Erythroblast (primary cell): Measurements from ENCODE around the gene FAM174C.

Source experiments
- DNase-seq, 2 experiments: peaks; one replicate each; lab custom pipeline; 2025; lab: John Stamatoyannopoulos, UW
- GATA1 ChIP-seq: IDR thresholded peaks from 2 replicates; pipeline ENCODE4 v1.6.1; 2011; ENCODE audit warnings: low read depth, mild to moderate bottlenecking, control low read depth, low read length, moderate library complexity
- POLR2A ChIP-seq: IDR thresholded peaks from 2 replicates; pipeline ENCODE4 v1.6.1; 2011; ENCODE audit warnings: mild to moderate bottlenecking, low read length

FAM174C gene

DNA sequence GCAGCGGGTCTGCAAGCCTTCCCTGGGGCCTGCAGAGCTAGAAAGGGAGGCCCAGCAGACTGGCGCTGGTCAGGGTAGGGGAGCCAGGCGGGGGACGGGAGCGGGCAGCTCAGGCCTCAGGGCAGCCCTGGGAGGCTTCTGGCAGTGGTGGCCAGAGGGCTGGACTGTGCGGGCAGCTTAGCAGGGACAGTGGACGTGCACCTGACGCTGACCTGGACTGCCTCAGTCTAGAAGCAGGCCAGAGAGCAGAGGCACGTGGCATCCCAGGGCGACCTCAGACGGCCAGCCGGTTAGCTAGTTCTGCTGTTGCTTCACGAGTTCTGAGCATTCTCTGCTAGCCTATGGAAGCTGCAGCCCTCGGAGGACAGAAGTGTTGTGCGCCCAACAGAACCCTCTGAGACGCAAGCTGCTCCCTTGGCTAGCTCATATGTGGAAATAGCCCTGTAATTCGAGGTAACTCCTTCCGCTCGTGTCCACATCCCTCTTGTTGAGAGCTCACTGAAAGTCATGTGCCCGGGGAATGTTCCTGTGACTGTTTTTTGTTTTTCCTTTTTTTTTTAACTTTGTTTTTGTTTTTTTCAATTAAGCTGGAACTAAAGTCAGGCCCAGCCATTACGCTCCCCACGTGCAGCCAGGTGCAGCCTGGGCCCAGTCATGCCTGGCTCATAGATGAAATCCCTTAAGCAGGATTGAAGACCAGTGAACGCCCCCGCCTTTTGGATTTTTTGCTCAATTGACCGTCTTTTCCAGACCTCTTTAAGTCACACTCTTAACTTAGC, 1.9 kb upstream of the FAM174C start:
- no peak for DNase-seq
- TF ChIP-seq POLR2A (no peak), GATA1 (no peak)

DNA sequence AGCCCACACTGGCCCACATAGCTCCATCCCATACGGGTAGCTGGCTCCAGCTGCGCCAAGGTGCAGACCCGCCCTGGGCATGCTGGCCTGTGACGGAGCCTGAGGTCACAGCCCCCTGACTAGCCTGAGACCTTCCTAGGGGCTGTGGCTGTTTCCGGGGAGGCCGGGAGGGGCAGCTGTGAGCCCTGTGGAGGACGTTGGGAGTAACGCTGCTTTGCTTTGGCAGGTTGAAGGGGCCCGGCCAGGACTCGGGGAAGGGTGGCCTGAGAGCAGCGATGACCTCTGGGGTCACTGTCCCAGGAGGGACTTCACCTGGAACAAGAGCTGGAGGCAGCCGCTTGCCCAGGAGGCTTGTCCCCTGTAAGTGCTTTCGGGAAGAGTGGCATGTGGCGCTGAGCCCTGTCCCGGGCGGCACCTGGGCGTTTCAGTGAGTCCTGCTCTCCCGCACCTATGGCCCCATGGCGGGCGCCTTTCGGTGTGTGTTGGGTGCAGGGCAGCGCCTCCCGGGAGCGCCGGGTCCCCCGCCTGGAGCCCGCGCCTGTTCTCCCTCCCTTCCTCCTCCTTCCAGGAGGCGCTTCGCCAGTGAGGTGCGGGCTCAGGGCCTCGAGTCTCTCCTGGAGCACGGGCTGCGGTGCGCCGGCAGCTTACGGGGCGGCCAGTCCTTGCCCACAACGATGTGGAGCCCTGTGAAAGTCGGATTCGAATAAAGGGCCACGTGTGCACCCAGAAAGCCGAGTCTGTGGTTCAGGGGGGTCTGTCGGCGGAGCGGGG, 1.1 kb upstream of the FAM174C start:
- no peak for DNase-seq
- TF ChIP-seq POLR2A = no peak
- TF ChIP-seq GATA1 = no peak

DNA sequence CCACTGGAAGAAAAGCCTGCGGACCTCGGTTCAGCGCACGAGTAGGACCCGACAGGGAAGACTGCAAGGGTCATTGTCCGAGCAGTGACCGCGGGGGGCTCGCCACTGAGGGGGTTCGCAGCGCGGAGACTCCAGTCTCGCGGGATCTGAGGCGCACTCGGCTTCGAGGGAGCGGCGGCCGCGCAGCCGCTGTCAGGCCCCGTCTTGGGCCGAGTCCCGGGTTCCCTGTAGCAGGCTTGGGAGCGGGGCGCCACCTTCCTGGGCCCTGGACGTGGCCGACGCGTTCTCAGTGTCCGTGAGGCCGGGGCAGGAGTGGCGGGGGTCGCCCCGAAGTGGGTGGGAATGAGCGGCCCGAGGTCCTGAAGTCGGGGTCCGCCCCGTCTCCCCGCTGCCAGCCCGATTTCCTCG, 474 bp upstream of the FAM174C start:
- DNase-seq = no peak
- TF ChIP-seq GATA1 (no peak), POLR2A (no peak)

DNA sequence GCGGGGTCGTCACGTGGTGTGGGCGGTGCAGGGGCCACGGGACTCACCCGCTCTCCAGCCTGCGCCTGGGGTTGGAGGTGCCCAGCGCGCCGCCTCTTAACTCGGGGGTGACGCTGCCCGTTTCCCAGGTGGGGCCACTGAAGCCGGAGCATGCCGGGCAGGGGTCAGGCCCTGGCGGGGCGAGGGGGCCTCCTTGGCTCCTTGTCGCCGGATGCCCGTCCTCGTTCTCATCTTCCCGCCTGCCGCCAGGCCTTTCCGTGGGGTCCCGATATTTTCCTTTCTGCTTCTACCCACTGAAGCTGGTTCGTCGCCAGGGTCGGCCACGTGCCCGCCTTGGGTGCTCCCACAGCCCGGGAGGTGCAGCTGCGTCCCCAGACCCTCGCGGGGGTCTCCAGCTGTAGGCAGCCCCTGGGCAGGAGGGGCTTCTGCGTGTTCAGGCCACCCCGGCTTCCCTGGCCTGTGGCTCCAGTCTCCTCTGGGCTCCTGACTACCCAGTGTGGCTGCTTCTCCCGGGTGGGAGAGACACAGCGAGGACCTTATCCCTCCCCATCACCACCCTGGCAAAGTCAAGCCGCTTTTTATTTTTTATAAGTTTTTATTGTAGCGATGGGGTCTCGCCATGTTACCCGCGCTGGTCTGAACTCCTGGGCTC, 772 bp downstream of the FAM174C start:
- no peak for TF ChIP-seq POLR2A
- no peak for TF ChIP-seq GATA1
- DNase-seq = no peak

DNA sequence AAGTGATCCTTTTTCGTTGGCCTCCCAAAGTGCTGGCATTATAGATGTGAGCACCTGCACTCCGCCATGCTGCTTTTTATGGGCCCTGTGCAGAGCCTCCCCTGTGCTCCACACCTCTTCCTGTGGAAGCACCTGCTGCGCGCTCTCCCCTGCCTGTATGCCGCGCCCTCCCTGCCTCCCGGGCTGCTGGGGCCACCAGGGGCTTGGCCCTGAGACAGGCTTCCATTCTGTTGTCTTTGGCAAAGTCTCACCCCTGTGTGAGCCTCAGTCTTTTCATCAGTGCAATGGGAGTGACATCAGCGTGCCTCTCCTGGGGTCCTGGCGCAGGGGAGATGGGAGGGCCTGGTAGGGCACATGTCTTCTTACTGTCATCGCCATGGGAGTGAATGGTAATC, 1.3 kb downstream of the FAM174C start:
- no peak for TF ChIP-seq POLR2A
- no peak for TF ChIP-seq GATA1
- DNase-seq = no peak

DNA sequence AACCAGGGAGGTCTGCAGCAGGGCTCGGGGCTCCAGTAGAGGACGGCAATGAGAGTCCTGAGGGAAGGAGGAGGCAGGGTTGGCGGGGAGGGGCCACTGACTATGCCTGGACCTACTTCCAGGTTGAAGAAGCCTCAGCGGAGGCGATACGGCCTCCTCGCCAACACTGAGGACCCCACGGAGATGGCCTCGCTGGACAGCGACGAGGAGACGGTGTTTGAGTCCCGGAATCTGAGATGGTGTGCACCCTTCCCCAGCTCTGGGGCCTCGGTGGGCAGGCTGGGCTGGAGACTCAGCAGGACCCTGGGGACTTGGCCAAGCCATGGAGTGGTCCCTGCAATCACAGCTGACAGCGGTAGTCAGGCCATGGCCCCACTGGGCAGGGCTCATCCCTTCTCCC, 1.7 kb downstream of the FAM174C start:
- no peak for DNase-seq

DNA sequence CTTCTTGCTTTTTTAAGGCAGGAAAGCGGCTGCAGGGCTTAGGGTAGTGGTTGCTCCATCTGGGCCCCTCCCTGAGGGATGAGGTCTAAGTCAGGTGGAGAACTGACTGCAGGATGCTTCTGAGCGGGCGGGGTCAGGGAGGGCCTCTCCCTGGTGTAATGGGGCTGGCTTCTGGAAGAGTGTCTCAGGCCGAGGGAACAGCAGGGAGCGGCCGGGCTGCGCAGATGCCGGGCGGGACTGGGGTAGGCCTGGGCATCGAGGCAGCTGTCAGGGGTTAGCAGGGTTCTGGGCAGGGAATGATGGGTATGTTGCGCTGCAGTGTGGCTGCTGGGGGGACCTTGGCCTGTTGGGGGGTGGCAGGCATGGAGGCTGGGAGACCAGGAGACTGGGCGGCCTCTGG, 2.7 kb downstream of the FAM174C start:
- no peak for TF ChIP-seq POLR2A
- no peak for TF ChIP-seq GATA1
- DNase-seq = no peak

More for the DNA sequence above, 1.7 kb downstream of the FAM174C start:
- no peak for TF ChIP-seq POLR2A
- no peak for TF ChIP-seq GATA1

DNA sequence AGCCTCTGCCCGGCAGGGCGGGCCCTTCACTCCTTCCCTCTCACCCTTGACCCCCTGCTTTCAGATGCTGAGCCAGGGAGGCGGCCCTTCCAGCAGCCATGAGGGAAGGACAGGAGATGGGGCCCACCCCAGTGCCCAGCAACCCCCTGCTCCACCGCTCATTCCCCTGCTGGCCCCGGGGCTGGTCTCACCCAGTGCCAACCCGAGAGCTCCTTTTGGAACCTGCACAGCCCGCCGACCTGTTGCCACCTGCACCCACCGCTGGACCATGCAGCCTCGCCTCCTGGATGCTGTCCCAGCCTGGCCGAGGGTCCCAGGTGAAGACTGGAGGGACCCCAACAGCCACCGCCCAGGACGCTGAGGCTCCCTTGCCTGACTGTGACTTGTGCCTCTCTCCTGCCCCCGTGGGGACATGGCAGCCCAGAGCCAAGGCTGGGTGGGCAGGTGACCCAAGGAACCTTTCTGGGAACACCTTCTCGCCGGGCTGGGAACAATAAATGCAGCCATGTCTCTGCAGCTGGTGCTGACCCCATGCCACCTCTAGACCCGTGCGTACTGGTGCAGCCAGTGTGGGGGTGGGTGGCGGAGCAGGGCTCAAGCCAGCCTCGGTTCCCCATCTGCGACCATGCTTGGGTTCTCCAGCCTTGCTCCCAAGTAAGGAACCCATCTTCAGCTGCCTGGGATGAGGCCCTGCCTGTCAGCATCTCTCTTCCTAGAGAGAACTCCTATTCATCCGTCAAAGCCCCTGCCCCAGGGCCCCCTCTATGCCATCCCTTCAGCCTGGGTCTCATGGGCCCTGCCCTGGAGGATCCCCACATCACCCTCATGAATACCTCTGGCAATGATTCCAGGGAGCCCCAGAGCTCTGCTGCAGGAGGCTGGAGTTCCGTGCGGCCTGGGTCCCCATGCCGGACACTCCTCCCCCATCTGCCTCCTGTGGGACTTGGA, 3.7 kb downstream of the FAM174C start:
- no peak for DNase-seq
- TF ChIP-seq POLR2A = no peak

DNA sequence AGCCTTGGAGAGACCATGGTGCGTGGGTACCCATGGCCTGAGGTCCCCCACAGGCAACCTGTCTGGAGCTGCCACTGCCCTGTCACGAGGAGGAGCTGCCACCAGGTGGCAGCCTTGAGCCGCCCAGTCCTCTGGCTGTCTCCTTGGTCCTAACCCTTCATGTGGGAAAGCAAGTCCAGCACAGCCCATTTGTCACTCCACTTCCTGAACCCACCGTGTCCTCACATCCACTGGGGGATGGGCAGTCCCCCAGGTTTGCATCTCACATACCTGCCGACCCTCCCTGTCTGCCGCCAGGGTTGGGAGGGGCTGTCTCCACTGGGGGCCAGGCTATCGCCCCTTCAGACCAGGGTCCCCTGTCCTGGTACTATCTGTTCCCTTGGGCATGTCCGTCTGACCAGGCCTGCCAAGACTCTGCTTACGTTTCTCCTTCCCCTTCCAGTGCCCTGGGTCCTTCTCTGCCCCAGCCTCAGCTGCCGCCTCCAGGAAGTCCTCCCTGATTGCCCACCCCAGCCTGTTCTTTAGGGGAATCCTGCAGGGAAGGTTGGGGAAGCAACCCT, 4.5 kb downstream of the FAM174C start:
- TF ChIP-seq POLR2A (no peak), GATA1 (no peak)

DNA sequence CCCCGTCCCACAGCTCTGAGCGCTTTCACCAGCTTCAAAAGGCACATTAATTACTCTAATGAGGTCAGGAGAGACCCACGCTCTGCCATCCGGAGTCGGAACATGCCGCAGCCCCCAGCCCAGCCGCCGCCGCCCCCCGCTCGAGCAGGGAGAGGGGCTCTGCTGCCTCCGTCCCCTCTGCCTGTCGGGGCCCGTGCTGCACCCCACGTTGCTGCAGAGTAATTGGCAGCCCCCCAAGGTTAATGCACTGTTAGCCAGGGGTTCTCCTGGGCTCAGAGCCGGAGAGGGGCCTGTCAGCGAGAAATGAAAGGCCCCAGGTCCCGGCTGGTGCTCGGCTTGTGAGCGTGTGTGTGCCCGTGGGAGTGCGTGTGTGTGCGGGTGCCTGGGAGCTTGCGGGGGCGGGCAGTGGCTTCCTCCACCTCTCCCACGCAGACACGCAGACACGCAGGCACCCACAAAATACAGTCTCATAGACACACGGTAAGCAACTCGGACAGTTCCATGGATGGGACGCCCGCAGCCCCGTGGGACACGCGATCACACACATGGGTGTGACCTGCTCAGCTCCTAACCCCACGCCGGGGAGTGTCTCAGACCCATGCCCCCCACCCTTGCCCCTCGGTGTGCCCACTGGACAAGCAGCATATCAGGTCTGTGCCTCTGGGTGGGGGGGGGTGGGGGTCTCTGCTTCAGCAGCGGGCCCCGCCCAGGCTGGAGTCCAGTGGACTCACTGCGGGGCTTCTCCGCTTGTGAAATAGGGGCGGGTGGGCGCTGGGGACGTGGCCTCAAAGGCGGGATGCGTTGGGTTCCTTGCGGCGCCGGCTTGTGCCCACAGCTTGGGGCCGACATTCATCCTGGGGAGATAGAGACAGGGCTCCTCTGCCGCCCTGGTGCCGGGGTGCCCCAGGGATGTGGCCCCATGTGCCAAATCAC, 5.6 kb downstream of the FAM174C start:
- no peak for DNase-seq
- TF ChIP-seq GATA1 (no peak), POLR2A (no peak)

More for the DNA sequence above, 4.5 kb downstream of the FAM174C start:
- peak; percentile 83 to 91 for DNase-seq

DNA sequence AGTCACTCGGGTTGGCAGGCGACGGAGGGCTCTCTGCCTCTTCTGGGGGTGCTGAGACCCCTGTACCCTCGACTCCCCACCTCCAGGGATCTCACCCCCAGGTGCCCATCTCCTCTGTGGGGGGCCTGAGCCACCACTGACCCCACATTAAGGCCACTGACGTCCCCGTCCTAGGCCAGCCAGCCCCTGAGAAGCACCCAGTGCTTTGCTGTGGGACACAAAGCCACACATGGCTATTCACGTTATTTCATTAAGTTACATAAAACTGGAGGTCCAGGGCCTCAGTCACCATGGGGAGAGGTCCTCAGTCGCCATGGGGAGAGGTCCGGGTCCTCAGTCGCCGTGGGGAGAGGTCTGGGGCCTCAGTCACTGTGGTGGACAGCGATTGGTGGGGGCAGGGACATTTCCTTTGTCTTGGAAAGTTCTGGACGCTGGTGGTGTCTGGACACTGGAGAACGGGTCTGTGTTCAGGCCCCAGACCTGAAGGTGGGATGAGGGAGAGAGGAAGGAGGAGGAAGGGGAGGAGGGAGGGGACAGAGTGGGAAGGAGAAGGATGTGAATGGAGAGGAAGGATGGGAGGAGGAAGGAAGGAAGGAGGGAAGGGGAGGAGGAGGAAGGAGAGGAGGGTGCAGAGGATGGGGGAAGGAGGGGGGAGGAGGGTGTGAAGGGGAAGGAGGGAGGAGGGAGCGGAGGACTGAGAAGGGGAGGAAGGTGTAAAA, 6.4 kb downstream of the FAM174C start:
- TF ChIP-seq GATA1 = no peak
- TF ChIP-seq POLR2A = no peak
- no peak for DNase-seq
